ENCODE data around the gene ATP11B.

The ATP11B gene

GRCh38 chr3:182766099-182766498, 27.2 kb upstream of the ATP11B start:
- DNase-seq (ENCODE audit: low read depth): no peak
- H3K4me3 ChIP-seq (ENCODE audit: low read length): no peak overlapping the region
- no peak for TF ChIP-seq CTCF (conservative IDR thresholded peaks at IDR 0.05; ENCODE audit: low read length)

- H3K4me3 ChIP-seq (ENCODE audit: low read length): no peak overlapping the region
- DNase-seq (ENCODE audit: low read depth): no peak
- TF ChIP-seq CTCF (conservative IDR thresholded peaks at IDR 0.05; ENCODE audit: low read length): no peak
Measured at GRCh38 chr3:182768413-182768812, 24.9 kb upstream of the ATP11B start.

GRCh38 chr3:182769673-182770072, 23.6 kb upstream of the ATP11B start:
- H3K4me3 ChIP-seq (ENCODE audit: low read length): no peak overlapping the region
- no peak for TF ChIP-seq CTCF (conservative IDR thresholded peaks at IDR 0.05; ENCODE audit: low read length)
- DNase-seq (ENCODE audit: low read depth): no peak

GRCh38 chr3:182782149-182782548, 11.2 kb upstream of the ATP11B start:
- no peak overlapping the region for H3K4me3 ChIP-seq (ENCODE audit: low read length)

GRCh38 chr3:182783106-182783505, 10.2 kb upstream of the ATP11B start:
- TF ChIP-seq CTCF (conservative IDR thresholded peaks at IDR 0.05; ENCODE audit: low read length): no peak
- no peak for DNase-seq (ENCODE audit: low read depth)
- H3K4me3 ChIP-seq (ENCODE audit: low read length): no peak overlapping the region

More at GRCh38 chr3:182782149-182782548, 11.2 kb upstream of the ATP11B start:
- DNase-seq (ENCODE audit: low read depth): no peak
- no peak for TF ChIP-seq CTCF (conservative IDR thresholded peaks at IDR 0.05; ENCODE audit: low read length)

- TF ChIP-seq CTCF (conservative IDR thresholded peaks at IDR 0.05; ENCODE audit: low read length): no peak
- no peak overlapping the region for H3K4me3 ChIP-seq (ENCODE audit: low read length)
- no peak for DNase-seq (ENCODE audit: low read depth)
Measured at GRCh38 chr3:182784542-182784941, 8.8 kb upstream of the ATP11B start.

GRCh38 chr3:182785142-182785541, 8.2 kb upstream of the ATP11B start:
- no peak overlapping the region for H3K4me3 ChIP-seq (ENCODE audit: low read length)
- TF ChIP-seq CTCF (conservative IDR thresholded peaks at IDR 0.05; ENCODE audit: low read length): no peak
- no peak for DNase-seq (ENCODE audit: low read depth)
